Inferior parietal cortex (tissue), 1 donor: ENCODE measurements around the gene IPO11.
"Not testable (repeated sequence)": the region's sequence is repeated elsewhere in the genome, so short reads cannot be mapped to it uniquely, and the experiment has no call there.

Source experiments
- DNase-seq: peaks from one replicate; pipeline ENCODE4 v3.0.0-alpha.2; 2016; ENCODE audit errors: extremely low spot score

Gene IPO11

DNA sequence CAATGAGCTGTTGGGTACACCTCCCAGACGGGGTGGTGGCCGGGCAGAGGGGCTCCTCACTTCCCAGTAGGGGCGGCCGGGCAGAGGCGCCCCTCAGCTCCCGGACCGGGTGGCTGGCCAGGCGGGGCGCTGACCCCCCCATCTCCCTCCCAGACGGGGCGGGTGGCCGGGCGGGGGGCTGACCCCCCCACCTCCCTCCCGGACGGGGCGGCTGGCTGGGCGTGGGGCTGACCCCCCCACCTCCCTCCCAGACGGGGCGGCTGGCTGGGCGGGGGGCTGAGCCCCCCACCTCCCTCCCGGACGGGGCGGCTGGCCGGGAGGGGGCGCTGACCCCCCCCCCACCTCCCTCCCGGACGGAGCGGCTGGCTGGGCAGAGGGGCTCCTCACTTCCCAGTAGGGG, 100.5 kb downstream of the IPO11 start:
- DNase-seq: not testable (repeated sequence)

- DNase-seq: no peak
Measured at GRCh38 chr5:62514510-62515119, 102.1 kb downstream of the IPO11 start.

GRCh38 chr5:62520812-62521211, 108.2 kb downstream of the IPO11 start:
- not testable (repeated sequence) for DNase-seq

- DNase-seq: no peak
Measured at GRCh38 chr5:62521319-62521718, 108.8 kb downstream of the IPO11 start.

- DNase-seq: no peak
Measured at GRCh38 chr5:62522811-62523210, 110.2 kb downstream of the IPO11 start.

DNA sequence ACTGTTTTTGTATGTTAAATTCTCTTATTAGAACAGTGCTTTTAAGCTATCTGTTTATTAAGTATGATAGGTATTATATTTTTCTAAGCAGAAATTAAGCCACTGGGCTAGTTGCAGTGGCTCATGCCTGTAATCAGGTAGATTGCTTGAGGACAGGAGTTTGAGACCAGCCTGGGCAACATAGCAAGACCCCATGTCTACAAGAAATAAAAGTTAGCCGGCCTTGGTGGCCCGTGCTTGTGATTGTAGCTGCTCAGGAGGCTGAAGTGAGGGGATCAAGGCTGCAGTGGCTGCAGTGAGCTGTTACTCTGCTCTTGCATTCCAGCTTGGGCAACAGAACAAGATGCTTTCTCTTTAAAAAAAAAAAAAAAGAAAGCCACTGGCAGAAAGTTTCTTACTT, 121.0 kb downstream of the IPO11 start:
- no peak for DNase-seq

- DNase-seq: no peak
Measured at GRCh38 chr5:62534461-62535236, 122.1 kb downstream of the IPO11 start.

- no peak for DNase-seq
Measured at GRCh38 chr5:62536232-62536631, 123.7 kb downstream of the IPO11 start.

GRCh38 chr5:62536783-62537182, 124.2 kb downstream of the IPO11 start:
- DNase-seq: no peak

- no peak for DNase-seq
Measured at GRCh38 chr5:62538017-62538942, 125.7 kb downstream of the IPO11 start.

- DNase-seq: no peak
Measured at GRCh38 chr5:62542720-62543119, 130.2 kb downstream of the IPO11 start.

- DNase-seq: no peak
Measured at GRCh38 chr5:62547945-62548630, 135.5 kb downstream of the IPO11 start.

DNA sequence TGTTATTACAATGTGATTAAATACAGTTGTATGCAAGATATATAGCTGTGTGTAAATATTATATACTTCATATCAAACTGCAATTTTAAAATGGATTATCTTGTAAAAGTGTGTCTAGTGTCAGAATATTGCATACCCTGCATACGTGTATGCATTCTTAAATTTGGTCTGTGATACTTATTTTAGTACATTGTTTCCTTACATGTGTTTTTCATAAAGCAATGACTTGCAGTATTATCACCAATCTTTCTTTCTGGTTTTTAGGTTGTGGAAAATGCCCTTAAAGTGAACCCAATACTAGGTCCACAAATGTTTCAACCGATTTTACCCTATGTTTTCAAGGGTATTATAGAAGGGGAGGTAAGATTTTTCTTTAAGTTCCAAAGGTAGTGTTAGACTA, 137.5 kb downstream of the IPO11 start:
- DNase-seq: no peak

GRCh38 chr5:62555930-62556329, 143.4 kb downstream of the IPO11 start:
- no peak for DNase-seq

- no peak for DNase-seq
Measured at GRCh38 chr5:62558941-62559340, 146.4 kb downstream of the IPO11 start.

DNA sequence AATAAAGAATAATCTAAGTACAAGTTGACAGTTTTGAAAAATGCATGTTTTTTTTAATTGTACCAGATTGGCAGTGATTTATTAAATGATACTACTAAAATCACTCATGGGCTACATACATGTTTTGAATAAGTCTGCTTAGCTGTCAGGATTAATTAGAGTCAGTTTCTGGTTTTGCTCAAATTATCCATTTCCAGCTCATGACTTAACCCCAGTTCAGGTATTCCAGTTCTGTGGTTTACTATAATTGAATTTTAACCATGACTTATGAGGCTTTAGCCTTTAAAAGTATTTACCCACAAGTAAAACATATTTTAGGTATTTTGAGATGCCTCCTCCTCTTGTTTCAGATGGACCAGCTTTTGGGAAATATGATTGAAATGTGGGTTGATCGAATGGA, 148.2 kb downstream of the IPO11 start:
- DNase-seq: no peak

GRCh38 chr5:62561896-62562295, 149.3 kb downstream of the IPO11 start:
- no peak for DNase-seq

DNA sequence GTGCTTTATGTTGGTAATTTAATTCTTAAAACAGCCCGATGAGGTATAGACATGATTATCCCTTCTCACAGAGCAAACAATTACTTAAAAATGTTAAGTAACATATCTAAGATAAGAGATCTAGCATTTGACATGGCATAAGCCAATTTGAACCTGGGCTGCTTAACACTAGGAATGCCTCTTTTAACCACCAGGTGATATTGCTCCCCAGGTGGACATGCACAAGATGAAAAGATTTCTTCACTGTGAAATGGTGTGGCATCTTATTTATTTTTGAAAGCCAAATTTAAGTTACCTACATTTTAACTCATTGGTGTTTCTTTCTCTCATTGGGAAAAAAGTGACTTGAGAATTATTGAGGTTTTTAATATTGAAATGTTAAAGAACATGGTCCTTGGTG, 150.3 kb downstream of the IPO11 start:
- DNase-seq: no peak

DNA sequence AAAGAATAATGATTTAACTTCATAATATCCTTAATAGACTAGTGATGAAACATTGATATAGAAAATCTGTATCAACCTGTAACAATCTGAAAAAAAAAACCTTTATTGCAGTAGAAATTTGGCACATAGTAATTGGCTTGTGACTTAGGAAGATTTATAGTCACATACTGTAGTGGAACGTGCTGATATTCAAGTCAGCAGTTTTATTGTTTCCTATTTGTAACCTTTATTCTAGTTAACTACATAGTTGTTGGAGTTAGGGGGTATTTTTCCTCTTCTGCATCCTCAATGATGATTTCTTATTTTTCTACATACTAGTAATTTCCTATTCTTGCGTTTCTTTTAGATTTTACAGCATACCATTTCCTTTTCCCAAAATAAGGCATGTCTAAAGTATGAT, 151.5 kb downstream of the IPO11 start:
- no peak for DNase-seq

- not testable (repeated sequence) for DNase-seq
Measured at GRCh38 chr5:62565740-62566139, 153.2 kb downstream of the IPO11 start.

- no peak for DNase-seq
Measured at GRCh38 chr5:62568143-62568542, 155.6 kb downstream of the IPO11 start.
